Body of pancreas (tissue), 4 donors: ENCODE results near the gene PSMD9. TPM values are rescaled to one million over a fixed set of nuclear protein-coding genes. Genes with fewer than 3 reads are reported as not detected.

ENCODE experiments used
- ATAC-seq: fragments of 150-250 bp; one replicate; pipeline ENCODE4 v1.9.1; 2016
- DNase-seq, 4 donors: peaks; one replicate each; pipeline ENCODE4 v3.0.0-alpha.2; 2019
- H3K27ac ChIP-seq, 4 donors: fragments of 200-600 bp; sonication (generic); 1 replicate in 3 of 4; 2 replicates in 1 of 4; pipeline versions ENCODE4 v1.5.1 to v1.6.1; 2016 to 2019; ENCODE audit warnings: mild to moderate bottlenecking in 1 of 4, mixed read lengths in 1 of 4, moderate library complexity in 1 of 4
- H3K27me3 ChIP-seq, 2 donors: fragments of 200-600 bp; sonication (generic); one replicate each; pipeline ENCODE4 v1.6.0; 2016; ENCODE audit warnings: mild to moderate bottlenecking in 1 of 2
- H3K36me3 ChIP-seq, 2 donors: fragments of 200-600 bp; sonication (generic); replicated peaks in 1 of 2; 2 replicates each; pipeline ENCODE4 v1.5.1; 2016; ENCODE audit warnings: low read depth in 2 of 2; ENCODE audit not compliant: insufficient read depth in 1 of 2
- H3K4me1 ChIP-seq: fragments of 200-600 bp; sonication (generic); one replicate; pipeline ENCODE4 v1.6.0; 2016
- H3K4me3 ChIP-seq, 2 donors: fragments of 200-600 bp; sonication (generic); 1 replicate in 1 of 2; 2 replicates in 1 of 2; pipeline ENCODE4 v1.5.1; 2016 to 2019
- H3K9me3 ChIP-seq, 3 donors: fragments of 200-600 bp; sonication (generic); 1 replicate in 2 of 3; 2 replicates in 1 of 3; pipeline ENCODE4 v1.5.1; 2016
- CTCF ChIP-seq, 7 experiments: fragments of 450-650 bp in 4 of 7; fragments of 200-600 bp in 3 of 7; sonication (generic) in 3 of 7; IDR thresholded peaks; one replicate each; pipeline ENCODE4 v1.5.1; 2016 to 2019; ENCODE audit warnings: antibody characterized with exemption in 7 of 7
- POLR2A ChIP-seq, 3 donors: fragments of 450-650 bp; IDR thresholded peaks; one replicate each; pipeline ENCODE4 v1.6.1; 2016; ENCODE audit warnings: antibody characterized with exemption in 3 of 3, mild to moderate bottlenecking in 2 of 3
- WGBS, 2 donors: methylation state at CpG; one replicate each; pipeline ENCODE4 v1.1.5; 2017; 5-methylcytosine and 5-hydroxymethylcytosine counted together
- intact Hi-C: fragments of 100-400 bp; cut with DNase I; formaldehyde crosslinking; loops from one replicate; pipeline ENCODE4 v1.15.1; 2023
- total RNA-seq, 2 donors: library from RNA; depleted of rRNA; stranded (reverse); fragments of >200 nt; gene quantifications; one replicate each; pipeline ENCODE4 v1.1.0, GENCODE V29; 2016

PSMD9 gene
- total RNA-seq, 2 donors from 2014 or later = 23.1 to 42.3 TPM

GRCh38 chr12:121939992-121940766 lies 51.6 kb downstream of the PSMD9 start:
- no peak for ATAC-seq
- intact Hi-C loops = no loop called here

GRCh38 chr12:121942145-121942718 lies 53.6 kb downstream of the PSMD9 start:
- Histone ChIP-seq H3K4me3 (no peak overlapping the region), H3K36me3 (no peaks in the 10 kb centered on the region), H3K27ac (no peak overlapping the region), H3K27me3 (no peaks in the 10 kb centered on the region), H3K4me1 (no peaks in the 10 kb centered on the region), H3K9me3 (no peaks in the 10 kb centered on the region)
- intact Hi-C loops = no loop called here
- ATAC-seq = no peak
- TF ChIP-seq CTCF (IDR thresholded peaks at IDR 0.05) = no peak
- no peak for TF ChIP-seq POLR2A (IDR thresholded peaks at IDR 0.05)
- WGBS, 2 donors = 92% methylated on average over 12 to 15 of the region's 15 CpGs
- no peak for DNase-seq

More at GRCh38 chr12:121939992-121940766, 51.6 kb downstream of the PSMD9 start:
- 79 to 85% methylated on average over 4 of the region's 4 CpGs for WGBS, 2 donors
- Histone ChIP-seq H3K27ac (no peak overlapping the region), H3K27me3 (no peaks in the 10 kb centered on the region), H3K4me3 (no peak overlapping the region), H3K36me3 (no peaks in the 10 kb centered on the region), H3K9me3 (no peaks in the 10 kb centered on the region), H3K4me1 (no peaks in the 10 kb centered on the region)
- TF ChIP-seq POLR2A (IDR thresholded peaks at IDR 0.05) = no peak
- no peak for TF ChIP-seq CTCF (IDR thresholded peaks at IDR 0.05)
- DNase-seq = no peak

- no peaks in the 10 kb centered on the region for H3K4me1 ChIP-seq
- no peak for ATAC-seq
- intact Hi-C loops = no loop called here
Observed at GRCh38 chr12:121943926-121944325, 55.3 kb downstream of the PSMD9 start.

GRCh38 chr12:121946313-121947025 lies 57.9 kb downstream of the PSMD9 start:
- no peaks in the 10 kb centered on the region for H3K36me3 ChIP-seq
- WGBS, 2 donors = 87 to 100% methylated on average over 2 of the region's 2 CpGs
- H3K9me3 ChIP-seq = no peaks in the 10 kb centered on the region
- H3K4me3 ChIP-seq = no peak overlapping the region
- TF ChIP-seq POLR2A (IDR thresholded peaks at IDR 0.05) (no peak), CTCF (IDR thresholded peaks at IDR 0.05) (no peak)
- H3K27ac ChIP-seq = no peak overlapping the region
- DNase-seq (no peak), ATAC-seq (no peak)
- no peaks in the 10 kb centered on the region for H3K27me3 ChIP-seq
- no peaks in the 10 kb centered on the region for H3K4me1 ChIP-seq
- intact Hi-C loops = no loop called here

More at GRCh38 chr12:121943926-121944325, 55.3 kb downstream of the PSMD9 start:
- no peaks in the 10 kb centered on the region for H3K36me3 ChIP-seq
- H3K27me3 ChIP-seq = no peaks in the 10 kb centered on the region
- H3K4me3 ChIP-seq = no peak overlapping the region
- TF ChIP-seq CTCF (IDR thresholded peaks at IDR 0.05) = no peak
- no peak for TF ChIP-seq POLR2A (IDR thresholded peaks at IDR 0.05)
- no peaks in the 10 kb centered on the region for H3K9me3 ChIP-seq
- no peak for DNase-seq
- H3K27ac ChIP-seq = no peak overlapping the region
